Hepatic stellate cell (primary cell): Measurements from ENCODE around the gene MTMR2.
"Not testable (repeated sequence)": the region's sequence is repeated elsewhere in the genome, so short reads cannot be mapped to it uniquely, and the experiment has no call there.

Source experiments
- DNase-seq: peaks from one replicate; pipeline ENCODE4 v3.0.0; 2011; ENCODE audit warnings: low spot score

Gene MTMR2

GRCh38 chr11:95811052-95811451 lies 112.9 kb downstream of the MTMR2 start:
- not testable (repeated sequence) for DNase-seq

- not testable (repeated sequence) for DNase-seq
Observed at GRCh38 chr11:95806464-95806863, 117.4 kb downstream of the MTMR2 start.

DNA sequence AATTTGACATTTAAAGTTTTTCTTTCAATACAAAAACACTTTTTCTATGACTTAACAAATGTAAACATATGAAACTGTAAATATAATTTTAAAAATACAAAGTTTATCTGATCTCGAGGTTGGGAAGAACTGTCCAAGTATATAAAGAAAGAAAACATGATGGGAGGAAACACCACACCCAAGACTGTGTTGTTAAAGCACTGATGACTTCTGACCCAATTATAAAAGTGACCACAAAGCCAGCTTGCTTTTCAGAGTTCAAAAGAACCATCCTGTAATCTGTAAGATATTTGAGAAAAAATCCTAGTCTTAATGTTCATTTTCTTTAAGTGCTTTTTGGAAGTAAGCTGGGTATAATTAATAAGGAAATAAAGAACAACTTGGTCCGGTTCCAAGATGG lies 118.0 kb downstream of the MTMR2 start:
- no peak for DNase-seq

- no peak for DNase-seq
Observed at GRCh38 chr11:95803973-95804372, 119.9 kb downstream of the MTMR2 start.

DNA sequence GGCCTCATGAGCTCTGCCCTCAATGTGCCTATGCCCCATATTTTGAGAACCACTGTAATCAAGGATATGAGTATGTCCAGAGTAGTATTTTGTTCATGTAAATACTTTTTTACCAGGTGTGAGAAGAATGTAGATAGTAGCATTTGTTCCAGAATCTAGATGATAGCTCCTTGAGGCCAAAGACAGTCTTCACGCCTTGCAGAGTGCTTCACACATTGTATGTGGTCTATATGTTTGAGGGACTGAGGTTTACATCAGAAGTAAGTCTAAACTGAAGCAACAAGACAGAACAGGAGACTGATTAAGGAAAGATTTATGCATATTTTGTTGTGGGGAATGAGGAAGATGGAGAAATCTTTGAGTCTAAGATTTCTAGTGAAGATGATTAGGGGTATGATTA lies 121.1 kb downstream of the MTMR2 start:
- DNase-seq: no peak

- DNase-seq: no peak
Observed at GRCh38 chr11:95800438-95800837, 123.5 kb downstream of the MTMR2 start.

- DNase-seq: no peak
Observed at GRCh38 chr11:95799546-95799945, 124.4 kb downstream of the MTMR2 start.

- no peak for DNase-seq
Observed at GRCh38 chr11:95796501-95796900, 127.4 kb downstream of the MTMR2 start.

GRCh38 chr11:95795627-95796295 lies 128.1 kb downstream of the MTMR2 start:
- DNase-seq: no peak

DNA sequence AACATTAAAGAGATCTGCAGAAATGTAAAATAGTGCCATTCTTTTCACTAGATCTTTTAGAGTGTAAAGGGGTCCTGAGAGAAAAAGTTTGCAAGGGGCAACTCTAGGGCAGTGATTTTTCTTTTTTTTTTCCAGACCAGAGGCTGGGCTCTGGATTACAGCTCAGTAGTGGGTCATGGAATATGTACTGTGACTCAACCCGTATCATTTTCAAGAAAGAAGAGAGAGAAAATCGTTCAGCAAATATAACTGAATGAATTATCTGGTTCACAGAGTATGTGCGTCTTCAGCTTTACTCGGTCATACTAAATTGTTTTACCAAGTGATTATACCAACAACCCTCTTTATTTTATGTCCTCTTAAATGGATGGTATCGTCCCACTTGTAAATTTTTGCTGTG lies 129.8 kb downstream of the MTMR2 start:
- DNase-seq: no peak

DNA sequence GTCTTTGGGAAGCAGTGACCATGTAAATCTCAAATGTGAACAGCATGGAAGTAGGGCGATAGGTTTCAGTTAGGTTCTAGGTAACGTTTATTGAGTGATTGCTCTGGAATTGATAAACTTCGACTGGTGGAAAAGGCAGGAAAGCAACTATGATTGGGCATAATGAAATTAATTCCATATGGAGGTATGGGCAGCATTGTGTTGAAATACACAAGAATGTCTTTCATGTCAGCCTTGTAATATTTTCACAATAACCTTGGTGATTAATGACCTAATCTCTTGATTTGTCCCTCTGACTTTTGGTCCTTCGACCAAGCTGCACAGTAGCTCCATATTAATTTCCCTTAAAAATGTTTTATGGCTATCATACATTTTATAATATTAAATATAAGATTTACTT lies 130.8 kb downstream of the MTMR2 start:
- no peak for DNase-seq

GRCh38 chr11:95792700-95793099 lies 131.2 kb downstream of the MTMR2 start:
- DNase-seq: no peak

GRCh38 chr11:95792200-95792599 lies 131.7 kb downstream of the MTMR2 start:
- no peak for DNase-seq

GRCh38 chr11:95791709-95792033 lies 132.2 kb downstream of the MTMR2 start:
- DNase-seq: no peak

DNA sequence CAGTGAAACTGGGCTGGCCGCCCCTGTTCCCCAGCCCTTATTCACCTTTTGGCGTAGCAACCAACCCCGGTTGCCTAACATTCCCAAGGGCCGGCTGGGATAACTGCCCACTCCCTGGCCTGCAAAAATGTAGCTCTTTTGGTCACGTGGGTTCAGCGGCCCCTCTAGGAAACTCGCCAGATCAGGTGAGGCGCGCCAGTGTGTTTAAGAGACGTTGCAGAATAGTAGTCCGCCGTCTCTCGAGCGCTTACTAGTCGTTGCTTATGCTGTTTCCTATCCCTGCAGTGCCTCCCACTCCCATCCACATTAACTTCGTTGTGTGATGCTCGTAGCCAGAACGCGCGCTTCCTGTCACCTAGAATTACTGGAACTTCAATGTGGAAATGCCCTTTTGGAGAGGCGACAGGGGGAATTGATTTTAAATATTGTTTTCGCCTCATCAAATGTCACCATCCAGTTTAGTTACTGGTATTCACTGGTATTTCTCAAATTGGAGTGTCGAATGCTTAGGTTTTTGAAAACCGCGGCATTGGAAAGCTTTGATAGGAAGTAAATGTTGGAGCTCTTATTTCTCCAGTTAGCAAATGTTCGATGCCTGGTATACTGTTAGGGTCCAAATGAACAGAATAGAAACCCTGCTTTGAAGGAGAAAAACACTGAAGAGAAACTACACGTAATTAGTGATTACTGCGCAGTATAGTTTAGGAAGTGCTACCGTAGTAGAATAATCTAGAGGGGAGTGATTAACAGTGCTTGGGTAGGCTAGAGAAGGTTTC lies 132.8 kb downstream of the MTMR2 start:
- peak; percentile 14 for DNase-seq

- DNase-seq: peak; percentile 91
Observed at GRCh38 chr11:95790123-95790932, 133.6 kb downstream of the MTMR2 start, which contains the start of gene CEP57. TSS of gene CEP57 (plus strand) at chr11:95790498. CDS start at chr11:95790699, 201 bp downstream.

GRCh38 chr11:95789506-95790122 lies 134.3 kb downstream of the MTMR2 start, which contains the start of gene FAM76B:
TSS of gene FAM76B (minus strand) at chr11:95789782. CDS start at chr11:95789478, 304 bp downstream.
- peak; percentile 91 for DNase-seq

DNA sequence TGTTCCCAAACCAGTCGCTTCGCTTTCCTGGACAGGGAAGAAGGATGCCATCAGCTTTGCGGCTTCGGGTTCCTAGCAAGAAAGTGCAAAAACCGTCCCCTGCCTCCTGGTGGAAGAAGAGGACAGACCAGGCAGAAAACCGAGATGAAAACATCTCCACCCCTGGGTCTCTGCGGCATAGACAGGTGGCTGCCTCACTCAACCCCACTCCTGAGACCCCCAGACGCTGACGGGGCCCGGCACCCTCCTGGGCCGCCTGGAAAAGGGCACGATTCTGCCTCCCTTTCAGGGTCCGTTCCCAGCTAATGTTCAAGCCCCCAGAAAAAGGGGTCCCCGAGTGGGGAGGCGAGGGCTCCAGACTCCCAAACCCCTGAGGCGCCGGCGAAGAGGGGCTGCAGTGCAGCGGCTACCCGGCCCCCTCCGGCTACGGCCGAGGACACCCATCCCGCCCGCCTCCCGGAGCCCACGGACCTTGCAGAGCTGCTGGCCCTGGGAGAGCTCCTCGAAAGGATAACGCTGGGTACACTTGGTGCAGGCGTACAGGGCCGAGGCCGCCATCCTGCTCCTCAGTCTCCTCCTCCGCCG lies 134.9 kb downstream of the MTMR2 start:
- peak; percentile 32 for DNase-seq
